Endodermal cell (in vitro differentiated cells): ENCODE data around the gene MACROD2. TPM values are rescaled to one million over a fixed set of nuclear protein-coding genes. Genes with fewer than 3 reads are reported as not detected.

Source experiments
- DNase-seq: peaks from one replicate; pipeline ENCODE4 v3.0.0-alpha.2; 2017
- H3K27ac ChIP-seq: 2 replicates; pipeline ENCODE4 v1.5.1; 2013; ENCODE audit warnings: mild to moderate bottlenecking, low read depth, low read length, moderate library complexity
- H3K27me3 ChIP-seq: 2 replicates; pipeline ENCODE4 v1.6.1; 2013; ENCODE audit warnings: mild to moderate bottlenecking, low read length, moderate library complexity; ENCODE audit not compliant: insufficient read depth, control insufficient read depth, poor library complexity, severe bottlenecking
- H3K36me3 ChIP-seq: 2 replicates; pipeline ENCODE4 v1.7.0; 2013; ENCODE audit warnings: mild to moderate bottlenecking, low read length, moderate library complexity; ENCODE audit not compliant: control insufficient read depth, insufficient read depth
- H3K4me1 ChIP-seq: one replicate; pipeline ENCODE4 v1.7.0; 2013; ENCODE audit warnings: low read length; ENCODE audit not compliant: control insufficient read depth, insufficient read depth
- H3K4me3 ChIP-seq: 2 replicates; pipeline ENCODE4 v1.5.1; 2013; ENCODE audit warnings: mild to moderate bottlenecking, low read length, moderate library complexity
- H3K9ac ChIP-seq: 2 replicates; pipeline ENCODE4 v1.6.1; 2013; ENCODE audit warnings: mild to moderate bottlenecking, low read length, moderate library complexity; ENCODE audit not compliant: poor library complexity, severe bottlenecking; ENCODE audit errors: extremely low read depth
- H3K9me3 ChIP-seq: 2 replicates; pipeline ENCODE4 v1.6.1; 2013; ENCODE audit warnings: mild to moderate bottlenecking, low read length, moderate library complexity; ENCODE audit not compliant: control insufficient read depth
- H3K27ac Mint-ChIP-seq: 2 replicates; pipeline ENCODE4 v1.8.0; 2020; ENCODE audit warnings: mixed read lengths
- H3K27me3 Mint-ChIP-seq: 2 replicates; pipeline ENCODE4 v1.8.0; 2021; ENCODE audit warnings: mild to moderate bottlenecking, mixed read lengths; ENCODE audit not compliant: insufficient read depth
- H3K36me3 Mint-ChIP-seq: 2 replicates; pipeline ENCODE4 v1.8.0; 2020; ENCODE audit warnings: low read depth, mixed read lengths
- H3K4me1 Mint-ChIP-seq: 2 replicates; pipeline ENCODE4 v1.8.0; 2020; ENCODE audit warnings: mixed read lengths
- H3K4me3 Mint-ChIP-seq: 2 replicates; pipeline ENCODE4 v1.8.0; 2020; ENCODE audit warnings: mild to moderate bottlenecking, moderate library complexity, mixed read lengths
- H3K9me3 Mint-ChIP-seq: 2 replicates; pipeline ENCODE4 v1.8.0; 2020; ENCODE audit warnings: mild to moderate bottlenecking, mixed read lengths
- WGBS, 2 experiments: methylation state at CpG; one replicate each; pipeline versions ENCODE4 v1.1.5 to v1.1.7; 2013; ENCODE audit warnings: missing lambda C conversion rate in 2 of 2, mixed read lengths in 1 of 2; ENCODE audit not compliant: insufficient coverage in 1 of 2, insufficient read length in 1 of 2; 5-methylcytosine and 5-hydroxymethylcytosine counted together
- total RNA-seq, 2 donors: library from RNA; stranded (reverse); fragmentation: NEBNext Ultra II Directional in 1 of 2; extraction: Animal tissue kit (Norgen Biotek cat#: 25700) in 1 of 2; gene quantifications; 2 replicates in 1 of 2; 3 replicates in 1 of 2; pipeline ENCODE4 v1.2.1, GENCODE V29; 2021
- TF ChIP-seq, protein P1 (sequence below): fragments of 200-600 bp; sonication (generic); conservative IDR thresholded peaks from 2 replicates; pipeline ENCODE4 v1.5.0; 2021; ENCODE audit warnings: antibody characterized with exemption, mild to moderate bottlenecking

Gene MACROD2
- total RNA-seq, 2 donors from 2014 or later = 2.3 to 4.8 TPM

- H3K4me3 ChIP-seq = no peak overlapping the region
- H3K27me3 ChIP-seq = no peaks in the 10 kb centered on the region
- no peaks in the 10 kb centered on the region for H3K36me3 ChIP-seq
- no peak overlapping the region for H3K9ac ChIP-seq
- H3K9me3 Mint-ChIP-seq = no peaks in the 10 kb centered on the region
- DNase-seq = no peak
- no peak overlapping the region for H3K4me3 Mint-ChIP-seq
- H3K36me3 Mint-ChIP-seq = no peaks in the 10 kb centered on the region
- no peaks in the 10 kb centered on the region for H3K27me3 Mint-ChIP-seq
- no peak overlapping the region for H3K27ac Mint-ChIP-seq
- H3K4me1 ChIP-seq = no peaks in the 10 kb centered on the region
- TF ChIP-seq, protein P1, sequence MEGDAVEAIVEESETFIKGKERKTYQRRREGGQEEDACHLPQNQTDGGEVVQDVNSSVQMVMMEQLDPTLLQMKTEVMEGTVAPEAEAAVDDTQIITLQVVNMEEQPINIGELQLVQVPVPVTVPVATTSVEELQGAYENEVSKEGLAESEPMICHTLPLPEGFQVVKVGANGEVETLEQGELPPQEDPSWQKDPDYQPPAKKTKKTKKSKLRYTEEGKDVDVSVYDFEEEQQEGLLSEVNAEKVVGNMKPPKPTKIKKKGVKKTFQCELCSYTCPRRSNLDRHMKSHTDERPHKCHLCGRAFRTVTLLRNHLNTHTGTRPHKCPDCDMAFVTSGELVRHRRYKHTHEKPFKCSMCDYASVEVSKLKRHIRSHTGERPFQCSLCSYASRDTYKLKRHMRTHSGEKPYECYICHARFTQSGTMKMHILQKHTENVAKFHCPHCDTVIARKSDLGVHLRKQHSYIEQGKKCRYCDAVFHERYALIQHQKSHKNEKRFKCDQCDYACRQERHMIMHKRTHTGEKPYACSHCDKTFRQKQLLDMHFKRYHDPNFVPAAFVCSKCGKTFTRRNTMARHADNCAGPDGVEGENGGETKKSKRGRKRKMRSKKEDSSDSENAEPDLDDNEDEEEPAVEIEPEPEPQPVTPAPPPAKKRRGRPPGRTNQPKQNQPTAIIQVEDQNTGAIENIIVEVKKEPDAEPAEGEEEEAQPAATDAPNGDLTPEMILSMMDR = no peak
- H3K4me1 Mint-ChIP-seq = peaks cover 7% of the 10 kb centered on the region
- no peaks in the 10 kb centered on the region for H3K9me3 ChIP-seq
- 72 to 77% methylated on average over 2 to 3 of the region's 3 CpGs for WGBS, 2 experiments
- H3K27ac ChIP-seq = no peak overlapping the region
Observed at GRCh38 chr20:14599613-14600012, 604.3 kb downstream of the MACROD2 start.

DNA sequence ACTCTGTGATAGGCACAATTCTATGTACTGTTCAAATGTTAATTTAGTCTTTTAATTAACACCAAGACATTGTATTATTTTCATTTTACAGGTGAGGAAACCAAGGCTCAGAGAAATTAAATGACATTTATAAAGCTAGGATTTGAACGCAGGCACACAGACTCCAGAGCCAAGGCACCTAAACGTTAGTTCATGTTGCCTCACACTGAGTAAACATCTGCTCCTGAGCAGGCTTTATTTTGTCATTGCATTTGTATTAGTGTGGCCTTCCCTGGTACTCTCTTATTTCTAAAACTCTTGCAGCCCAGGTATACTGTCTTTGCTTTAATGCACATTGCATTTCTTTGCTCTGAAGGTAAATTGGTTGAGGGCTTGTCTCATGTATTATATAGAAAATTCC, 605.2 kb downstream of the MACROD2 start:
- Mint-ChIP-seq H3K9me3 (no peaks in the 10 kb centered on the region), H3K36me3 (no peaks in the 10 kb centered on the region), H3K4me1 (peaks cover 7% of the 10 kb centered on the region), H3K4me3 (no peak overlapping the region), H3K27me3 (no peaks in the 10 kb centered on the region), H3K27ac (no peak overlapping the region)
- H3K4me1 ChIP-seq = no peaks in the 10 kb centered on the region
- no peaks in the 10 kb centered on the region for H3K9me3 ChIP-seq
- H3K4me3 ChIP-seq = no peak overlapping the region
- TF ChIP-seq, protein P1 = no peak
- 87 to 90% methylated on average over 2 of the region's 2 CpGs for WGBS, 2 experiments
- H3K27me3 ChIP-seq = no peaks in the 10 kb centered on the region
- no peak for DNase-seq
- no peaks in the 10 kb centered on the region for H3K36me3 ChIP-seq
- no peak overlapping the region for H3K27ac ChIP-seq
- H3K9ac ChIP-seq = no peak overlapping the region

DNA sequence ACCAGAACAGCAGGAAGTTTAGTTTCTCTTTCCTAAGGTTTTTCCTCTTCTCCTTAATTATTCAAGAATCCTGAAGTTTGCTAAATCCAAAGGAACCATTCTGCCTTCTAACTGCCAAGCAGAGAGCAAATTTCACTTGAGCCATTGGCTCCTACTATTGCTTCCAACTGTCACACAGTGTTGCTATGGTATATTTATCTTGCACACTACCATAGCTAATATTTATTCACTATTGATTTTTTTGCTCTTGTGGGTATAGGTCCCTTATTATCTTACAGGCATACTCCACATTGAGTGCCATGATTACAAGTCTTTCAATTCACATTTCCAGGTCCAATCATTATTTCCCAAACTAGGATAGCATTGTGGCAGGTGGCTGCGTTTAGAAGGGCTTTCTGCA, 608.8 kb downstream of the MACROD2 start:
- WGBS, 2 experiments = 86 to 97% methylated on average over 1 of the region's 1 CpG
- peaks cover 7% of the 10 kb centered on the region for H3K4me1 Mint-ChIP-seq
- H3K27ac ChIP-seq = no peak overlapping the region
- TF ChIP-seq, protein P1 = no peak
- no peaks in the 10 kb centered on the region for H3K36me3 ChIP-seq
- no peaks in the 10 kb centered on the region for H3K4me1 ChIP-seq
- H3K4me3 ChIP-seq = no peak overlapping the region
- H3K27me3 Mint-ChIP-seq = no peaks in the 10 kb centered on the region
- no peak for DNase-seq
- no peaks in the 10 kb centered on the region for H3K9me3 Mint-ChIP-seq
- H3K27ac Mint-ChIP-seq = no peak overlapping the region
- no peak overlapping the region for H3K4me3 Mint-ChIP-seq
- no peaks in the 10 kb centered on the region for H3K9me3 ChIP-seq
- H3K27me3 ChIP-seq = no peaks in the 10 kb centered on the region
- H3K9ac ChIP-seq = no peak overlapping the region
- no peaks in the 10 kb centered on the region for H3K36me3 Mint-ChIP-seq
